GM21381 (cell line): Measurements from ENCODE around the gene CDC42EP2.

ENCODE experiments used
- ATAC-seq: cut with Tn5 transposase; IDR thresholded peaks from one replicate; pipeline ENCODE4 v1.9.1; 2021; ENCODE audit warnings: mild to moderate bottlenecking, moderate library complexity; ENCODE audit not compliant: unreplicated experiment

The CDC42EP2 gene

GRCh38 chr11:65355013-65355775 is 40.5 kb downstream of the CDC42EP2 start:
- peak; percentile 32 for ATAC-seq

DNA sequence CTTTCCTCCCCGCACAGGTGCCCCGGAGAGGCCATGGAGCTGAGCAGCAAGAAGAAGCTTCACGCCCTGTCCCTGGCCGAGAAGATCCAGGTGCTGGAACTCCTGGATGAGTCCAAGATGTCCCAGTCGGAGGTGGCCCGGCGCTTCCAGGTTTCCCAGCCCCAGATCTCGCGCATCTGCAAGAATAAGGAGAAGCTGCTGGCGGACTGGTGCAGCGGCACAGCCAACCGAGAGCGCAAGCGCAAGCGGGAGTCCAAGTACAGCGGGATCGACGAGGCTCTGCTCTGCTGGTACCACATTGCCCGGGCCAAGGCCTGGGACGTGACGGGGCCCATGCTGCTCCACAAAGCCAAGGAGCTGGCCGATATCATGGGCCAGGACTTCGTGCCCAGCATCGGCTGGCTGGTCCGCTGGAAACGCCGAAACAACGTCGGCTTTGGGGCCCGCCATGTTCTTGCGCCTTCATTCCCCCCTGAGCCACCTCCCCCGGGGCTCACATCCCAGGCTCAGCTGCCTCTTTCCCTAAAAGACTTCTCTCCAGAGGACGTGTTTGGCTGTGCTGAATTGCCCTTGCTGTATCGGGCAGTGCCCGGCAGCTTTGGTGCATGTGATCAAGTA is 41.2 kb downstream of the CDC42EP2 start:
- no peak for ATAC-seq

- no peak for ATAC-seq
Measured at GRCh38 chr11:65356394-65356972, 41.8 kb downstream of the CDC42EP2 start.

GRCh38 chr11:65357856-65358356 is 43.2 kb downstream of the CDC42EP2 start:
- ATAC-seq = no peak

- ATAC-seq = peak; percentile 78
Measured at GRCh38 chr11:65362320-65362931, 47.8 kb downstream of the CDC42EP2 start.

- ATAC-seq = no peak
Measured at GRCh38 chr11:65362966-65363365, 48.3 kb downstream of the CDC42EP2 start.

- ATAC-seq = no peak
Measured at GRCh38 chr11:65363770-65364169, 49.1 kb downstream of the CDC42EP2 start.

- no peak for ATAC-seq
Measured at GRCh38 chr11:65366340-65366773, 51.7 kb downstream of the CDC42EP2 start.

DNA sequence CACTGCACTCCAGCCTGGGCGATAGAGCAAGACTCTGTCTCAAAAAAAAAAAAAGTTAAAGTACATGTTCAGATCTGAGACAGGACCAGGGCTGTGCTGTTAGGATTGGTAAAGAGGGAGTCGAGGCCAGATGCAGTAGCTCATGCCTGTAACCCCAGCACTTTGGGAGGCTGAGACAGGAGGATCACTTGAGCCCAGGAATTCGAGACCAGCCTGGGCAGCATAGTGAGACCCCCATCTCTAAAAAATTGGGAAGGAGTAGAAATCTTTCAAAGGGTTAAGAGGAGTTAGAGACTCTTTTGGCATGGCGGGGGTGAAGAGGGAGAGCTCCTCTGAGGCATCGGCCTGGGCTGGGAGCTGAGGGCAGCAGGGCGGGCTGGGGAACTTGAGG is 56.0 kb downstream of the CDC42EP2 start:
- no peak for ATAC-seq
